MM.1S (cell line): ENCODE results near the gene KIAA0930.

ENCODE experiments used
- EZH2 ChIP-seq: fragments of 300-600 bp; sonication (generic); optimal IDR thresholded peaks from 2 replicates; pipeline ENCODE3; 2017; ENCODE audit warnings: low read depth, mild to moderate bottlenecking, antibody characterized with exemption, low read length, mixed read lengths
- EZH2phosphoT487 ChIP-seq: fragments of 300-600 bp; sonication (generic); IDR thresholded peaks from 2 replicates; pipeline ENCODE4 v1.6.1; 2018; ENCODE audit warnings: antibody characterized with exemption, low read length
- TF ChIP-seq, protein P1 (sequence below): fragments of 300-600 bp; sonication (generic); IDR thresholded peaks from 2 replicates; pipeline ENCODE4 v1.5.1; 2016; ENCODE audit warnings: antibody characterized with exemption, low read length, mixed read lengths

DNA sequence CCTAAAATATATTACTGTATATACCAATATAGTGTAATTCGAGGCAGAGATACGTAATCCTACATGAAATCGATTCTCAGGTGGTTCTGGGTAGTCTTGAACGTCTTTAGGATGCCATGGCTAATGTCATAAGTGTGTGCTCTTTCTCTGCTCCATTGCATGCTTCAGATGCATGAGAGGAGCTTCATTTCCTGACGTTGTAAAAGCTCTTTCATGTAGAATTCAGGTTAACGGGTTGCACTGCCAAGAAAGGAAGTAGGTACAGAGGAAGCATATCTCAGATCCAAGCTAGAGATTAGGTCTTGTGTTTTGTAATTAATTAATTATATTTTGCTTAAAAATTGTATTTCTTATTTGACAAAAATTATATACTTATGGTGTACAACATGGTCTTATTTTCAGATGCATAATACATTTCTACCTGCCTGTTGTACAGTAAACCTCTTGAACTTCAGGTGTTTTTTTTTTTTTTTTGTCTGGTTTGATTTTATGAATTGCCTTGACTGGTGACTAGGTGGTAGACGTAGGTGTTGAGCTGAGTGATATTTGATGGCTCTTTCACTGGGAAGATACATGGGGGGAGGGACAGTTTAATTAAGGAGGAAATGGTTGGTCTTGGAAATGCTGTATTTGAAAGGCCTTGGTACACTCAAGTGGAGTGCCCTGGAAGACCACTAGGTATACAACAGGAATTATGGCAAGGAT, 67.7 kb downstream of the KIAA0930 start:
- TF ChIP-seq, protein P1, sequence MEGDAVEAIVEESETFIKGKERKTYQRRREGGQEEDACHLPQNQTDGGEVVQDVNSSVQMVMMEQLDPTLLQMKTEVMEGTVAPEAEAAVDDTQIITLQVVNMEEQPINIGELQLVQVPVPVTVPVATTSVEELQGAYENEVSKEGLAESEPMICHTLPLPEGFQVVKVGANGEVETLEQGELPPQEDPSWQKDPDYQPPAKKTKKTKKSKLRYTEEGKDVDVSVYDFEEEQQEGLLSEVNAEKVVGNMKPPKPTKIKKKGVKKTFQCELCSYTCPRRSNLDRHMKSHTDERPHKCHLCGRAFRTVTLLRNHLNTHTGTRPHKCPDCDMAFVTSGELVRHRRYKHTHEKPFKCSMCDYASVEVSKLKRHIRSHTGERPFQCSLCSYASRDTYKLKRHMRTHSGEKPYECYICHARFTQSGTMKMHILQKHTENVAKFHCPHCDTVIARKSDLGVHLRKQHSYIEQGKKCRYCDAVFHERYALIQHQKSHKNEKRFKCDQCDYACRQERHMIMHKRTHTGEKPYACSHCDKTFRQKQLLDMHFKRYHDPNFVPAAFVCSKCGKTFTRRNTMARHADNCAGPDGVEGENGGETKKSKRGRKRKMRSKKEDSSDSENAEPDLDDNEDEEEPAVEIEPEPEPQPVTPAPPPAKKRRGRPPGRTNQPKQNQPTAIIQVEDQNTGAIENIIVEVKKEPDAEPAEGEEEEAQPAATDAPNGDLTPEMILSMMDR, result no peak
- TF ChIP-seq EZH2 (no peak), EZH2phosphoT487 (no peak)
